Panc1 (cell line): Measurements from ENCODE around the gene DVL1.
A peak's percentile ranks its signal among the peaks of the same experiment; 100 is the strongest.

Experiments used
- CTCF ChIP-seq: fragments of 450-650 bp; IDR thresholded peaks from 2 replicates; pipeline ENCODE4 v1.5.1; 2017; ENCODE audit warnings: mild to moderate bottlenecking
- SIN3A ChIP-seq: IDR thresholded peaks from 2 replicates; pipeline ENCODE4 v1.6.1; 2012; ENCODE audit warnings: low read depth, mild to moderate bottlenecking, low read length, moderate library complexity, borderline replicate concordance; ENCODE audit not compliant: insufficient read depth

- TF ChIP-seq SIN3A (peak; percentile 54; the same call in 1 of the 2 replicates), CTCF (peak; percentile 48; the same call in 1 of the 2 replicates)
Observed at GRCh38 chr1:1374929-1375662, 25.9 kb upstream of the DVL1 start, which contains the start of gene AURKAIP1.
